ENCODE results near the gene TRAF7.

GRCh38 chr16:2156849-2157224 lies 1.3 kb downstream of the TRAF7 start:
- no peak for TF ChIP-seq JUND (IDR thresholded peaks at IDR 0.05)
- no peak for TF ChIP-seq POLR2AphosphoS5 (IDR thresholded peaks at IDR 0.05; ENCODE audit: low read depth, low read length)
- TF ChIP-seq TCF7L2 (IDR thresholded peaks at IDR 0.05; ENCODE audit: borderline replicate concordance, extremely low read depth, insufficient read depth, insufficient read length): no peak
- no peak for TF ChIP-seq ZFX (IDR thresholded peaks at IDR 0.05)
- TF ChIP-seq CTCF (IDR thresholded peaks at IDR 0.05 in 2 of 3, conservative IDR thresholded peaks at IDR 0.05 in 1 of 3; ENCODE audit: borderline replicate concordance in 1 of 3, insufficient read depth in 1 of 3, low read depth in 2 of 3, low read length in 2 of 3): no peak
- TF ChIP-seq POLR2A (IDR thresholded peaks at IDR 0.05; ENCODE audit: borderline replicate concordance, extremely low read depth, insufficient read depth, insufficient read length): no peak
- no peak for TF ChIP-seq RAD21 (IDR thresholded peaks at IDR 0.05; ENCODE audit: low read depth)
